ENCODE data around the gene CLEC14A.

Gene CLEC14A

GRCh38 chr14:38205949-38206665, 49.8 kb downstream of the CLEC14A start:
- DNase-seq (ENCODE audit: low spot score): no peak

- DNase-seq (ENCODE audit: low spot score): no peak
Observed at GRCh38 chr14:38205119-38205813, 50.6 kb downstream of the CLEC14A start.

DNA sequence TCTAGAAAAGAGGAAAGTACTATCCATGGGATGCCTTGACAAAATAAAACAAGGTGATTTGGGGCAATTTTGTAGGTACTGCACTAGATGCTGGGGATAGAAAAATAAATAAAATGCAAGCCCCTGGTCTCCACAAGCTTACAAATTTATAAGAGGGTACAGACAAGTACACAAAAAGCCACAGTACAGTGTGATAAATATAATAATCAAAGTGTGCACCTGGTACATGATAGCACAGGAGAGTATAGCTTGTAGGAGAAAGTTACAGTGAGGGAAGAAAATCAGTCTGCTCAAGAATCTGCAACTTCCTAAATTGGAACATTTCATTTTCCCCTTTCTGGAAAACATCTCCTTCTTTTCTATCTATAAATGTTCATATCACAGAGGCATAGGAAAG, 51.2 kb downstream of the CLEC14A start:
- DNase-seq (ENCODE audit: low spot score): no peak
